CD4-positive, alpha-beta memory T cell (primary cell): ENCODE data around the gene VSIG8. TPM values are rescaled to one million over a fixed set of nuclear protein-coding genes. Genes with fewer than 3 reads are reported as not detected.

Experiments used
- CTCF ChIA-PET: fragments of 350-600 bp; sonication (Branson Sonifier 250); formaldehyde crosslinking; loops from one replicate; lab custom pipeline; 2021; ENCODE audit warnings: inconsistent platforms; ENCODE audit not compliant: partially characterized antibody; lab: Charles Lee
- POLR2A ChIA-PET: fragments of 350-600 bp; sonication (Branson Sonifier 250); formaldehyde crosslinking; loops from one replicate; lab custom pipeline; 2021; ENCODE audit not compliant: partially characterized antibody; lab: Charles Lee
- DNase-seq, 5 donors: peaks; one replicate each; pipeline versions ENCODE4 v3.0.0 to v3.0.0-alpha.2; 2020 to 2022; ENCODE audit warnings: mixed read lengths in 1 of 5
- H3K27ac ChIP-seq: one replicate; pipeline ENCODE4 v1.7.0; 2013; ENCODE audit warnings: low read depth, low read length
- H3K27me3 ChIP-seq: 2 replicates; pipeline ENCODE4 v1.7.0; 2013; ENCODE audit warnings: mild to moderate bottlenecking, low read length, moderate library complexity; ENCODE audit not compliant: insufficient read depth
- H3K36me3 ChIP-seq: 2 replicates; pipeline ENCODE4 v1.7.0; 2013; ENCODE audit warnings: mild to moderate bottlenecking, low read length, moderate library complexity; ENCODE audit not compliant: insufficient read depth
- H3K4me1 ChIP-seq: 2 replicates; pipeline ENCODE4 v1.7.0; 2013; ENCODE audit warnings: mild to moderate bottlenecking, low read length, moderate library complexity; ENCODE audit not compliant: insufficient read depth
- H3K4me3 ChIP-seq, 2 donors: one replicate each; pipeline ENCODE4 v1.7.0; 2013; ENCODE audit warnings: low read length in 2 of 2, mild to moderate bottlenecking in 1 of 2
- H3K9me3 ChIP-seq, 2 donors: one replicate each; pipeline ENCODE4 v1.7.0; 2013; ENCODE audit warnings: low read length in 2 of 2, control low read depth in 1 of 2; ENCODE audit not compliant: control insufficient read depth in 1 of 2
- H3K27ac Mint-ChIP-seq, 7 donors: one replicate each; pipeline ENCODE4 v1.8.0; 2020 to 2021; ENCODE audit warnings: mixed read lengths in 7 of 7, mild to moderate bottlenecking in 6 of 7, inconsistent platforms in 3 of 7, moderate library complexity in 3 of 7
- H3K27me3 Mint-ChIP-seq, 2 donors: one replicate each; pipeline ENCODE4 v1.8.0; 2020 to 2021; ENCODE audit warnings: mixed read lengths in 2 of 2
- H3K36me3 Mint-ChIP-seq, 2 donors: one replicate each; pipeline ENCODE4 v1.8.0; 2020 to 2021; ENCODE audit warnings: mixed read lengths in 2 of 2, inconsistent platforms in 1 of 2, mild to moderate bottlenecking in 1 of 2
- H3K4me1 Mint-ChIP-seq, 4 donors: one replicate each; pipeline ENCODE4 v1.8.0; 2020 to 2021; ENCODE audit warnings: mixed read lengths in 4 of 4, mild to moderate bottlenecking in 1 of 4
- H3K4me3 Mint-ChIP-seq, 8 donors: one replicate each; pipeline ENCODE4 v1.8.0; 2020 to 2021; ENCODE audit warnings: mixed read lengths in 8 of 8, mild to moderate bottlenecking in 7 of 8, moderate library complexity in 6 of 8, inconsistent platforms in 3 of 8
- H3K9me3 Mint-ChIP-seq, 8 donors: one replicate each; pipeline ENCODE4 v1.8.0; 2020 to 2021; ENCODE audit warnings: mixed read lengths in 8 of 8, mild to moderate bottlenecking in 5 of 8, inconsistent platforms in 3 of 8, moderate library complexity in 1 of 8
- intact Hi-C: fragments of 100-400 bp; cut with micrococcal nuclease; formaldehyde crosslinking; loops from one replicate; pipeline ENCODE4 v1.15.1; 2023
- polyA plus RNA-seq, 2 donors: library from polyadenylated mRNA; unstranded; fragments of 300-500 nt; fragmentation: Illumina TruSeq; gene quantifications; one replicate each; pipeline ENCODE4 v1.2.3, GENCODE V29; 2021
- total RNA-seq, 2 experiments: library from RNA; stranded (reverse); gene quantifications; one replicate each; pipeline ENCODE4 v1.2.3, GENCODE V29; 2021

VSIG8 gene
- total and polyA plus RNA-seq, 4 experiments from 2014 or later: not detected

- Histone ChIP-seq H3K4me3 (no peak overlapping the region), H3K4me1 (peaks cover 42% of the 10 kb centered on the region), H3K36me3 (no peaks in the 10 kb centered on the region), H3K9me3 (no peaks in the 10 kb centered on the region), H3K27ac (no peak overlapping the region), H3K27me3 (no peaks in the 10 kb centered on the region)
- no peak for DNase-seq
- ChIA-PET CTCF (interaction anchor here (1.3 kb wide), 1 partner anchor 26 kb away, joined by 3 read pairs; no protein-coding TSS in a partner anchor), POLR2A (interaction anchor here (3.4 kb wide), 1 partner anchor 25 kb away, joined by 22 read pairs; no protein-coding TSS in a partner anchor)
- Mint-ChIP-seq H3K27me3 (no peaks in the 10 kb centered on the region), H3K4me1 (peaks cover 35 to 56% (median 46%) of the 10 kb centered on the region in 4 donors), H3K36me3 (no peaks in the 10 kb centered on the region), H3K4me3 (peak overlapping the region in 3 of 8 donors; percentile 25 to 39 (median 26)), H3K9me3 (peaks cover 0 to 42% (median 19%) of the 10 kb centered on the region in 8 donors), H3K27ac (no peak overlapping the region)
- intact Hi-C loops: no loop called here
Observed at GRCh38 chr1:159828581-159829272, 33.7 kb downstream of the VSIG8 start.

GRCh38 chr1:159828176-159828575 lies 34.3 kb downstream of the VSIG8 start:
- no peaks in the 10 kb centered on the region for H3K27me3 ChIP-seq
- ChIA-PET CTCF (interaction anchor here (1.3 kb wide), 1 partner anchor 25 kb away, joined by 3 read pairs; no protein-coding TSS in a partner anchor), POLR2A (interaction anchor here (0.7 to 3.4 kb wide), 4 partner anchors 26 to 96 kb away, joined by 3 to 25 read pairs (median 14); partner anchors contain the start of gene TAGLN2)
- H3K4me1 Mint-ChIP-seq: peaks cover 35 to 56% (median 46%) of the 10 kb centered on the region in 4 donors
- peaks cover 42% of the 10 kb centered on the region for H3K4me1 ChIP-seq
- no peak overlapping the region for H3K27ac ChIP-seq
- no peaks in the 10 kb centered on the region for H3K9me3 ChIP-seq
- H3K27ac Mint-ChIP-seq: peak overlapping the region in 3 of 7 donors; percentile 31 to 35 (median 31)
- no peak overlapping the region for H3K4me3 ChIP-seq
- H3K9me3 Mint-ChIP-seq: peaks cover 0 to 42% (median 19%) of the 10 kb centered on the region in 8 donors
- no peaks in the 10 kb centered on the region for H3K36me3 ChIP-seq
- no peaks in the 10 kb centered on the region for H3K36me3 Mint-ChIP-seq
- peak overlapping the region in 3 of 8 donors; percentile 34 to 74 (median 64) for H3K4me3 Mint-ChIP-seq
- no peaks in the 10 kb centered on the region for H3K27me3 Mint-ChIP-seq
- intact Hi-C loops: no loop called here
- no peak for DNase-seq

GRCh38 chr1:159827549-159827948 lies 34.9 kb downstream of the VSIG8 start:
- no peaks in the 10 kb centered on the region for H3K36me3 ChIP-seq
- peaks cover 42% of the 10 kb centered on the region for H3K4me1 ChIP-seq
- H3K27me3 ChIP-seq: no peaks in the 10 kb centered on the region
- H3K4me3 Mint-ChIP-seq: peak overlapping the region in 6 of 8 donors; percentile 54 to 74 (median 66)
- H3K4me1 Mint-ChIP-seq: peaks cover 35 to 56% (median 46%) of the 10 kb centered on the region in 4 donors
- no peaks in the 10 kb centered on the region for H3K9me3 ChIP-seq
- H3K27ac ChIP-seq: no peak overlapping the region
- peaks cover 0 to 42% (median 19%) of the 10 kb centered on the region in 8 donors for H3K9me3 Mint-ChIP-seq
- no peaks in the 10 kb centered on the region for H3K27me3 Mint-ChIP-seq
- ChIA-PET POLR2A (interaction anchor here (0.6 to 3.4 kb wide), 10 partner anchors 26 to 97 kb away, joined by 3 to 25 read pairs (median 4); partner anchors contain the start of gene TAGLN2), CTCF (interaction anchor here (1.3 to 1.7 kb wide), 3 partner anchors 24 to 28 kb away, joined by 3 to 7 read pairs (median 5); no protein-coding TSS in a partner anchor)
- H3K36me3 Mint-ChIP-seq: no peaks in the 10 kb centered on the region
- H3K27ac Mint-ChIP-seq: peak overlapping the region in 5 of 7 donors; percentile 12 to 68 (median 54)
- intact Hi-C loops: no loop called here
- H3K4me3 ChIP-seq: peak overlapping the region in 1 of 2 donors; percentile 13
- peak in 4 of 5 donors; percentile 39 to 52 (median 46) for DNase-seq

- H3K27ac Mint-ChIP-seq: peak overlapping the region in 5 of 7 donors; percentile 54 to 85 (median 62)
- H3K27ac ChIP-seq: no peak overlapping the region
- peak overlapping the region in 7 of 8 donors; percentile 2 to 74 (median 64) for H3K4me3 Mint-ChIP-seq
- H3K4me1 Mint-ChIP-seq: peaks cover 35 to 56% (median 47%) of the 10 kb centered on the region in 4 donors
- H3K36me3 Mint-ChIP-seq: no peaks in the 10 kb centered on the region
- intact Hi-C loops: no loop called here
- ChIA-PET POLR2A (interaction anchor here (0.6 to 3.4 kb wide), 9 partner anchors 26 to 97 kb away, joined by 3 to 25 read pairs (median 4); partner anchors contain the start of gene TAGLN2), CTCF (interaction anchor here (1.1 to 1.7 kb wide), 4 partner anchors 14 to 27 kb away, joined by 3 to 7 read pairs (median 4); no protein-coding TSS in a partner anchor)
- no peaks in the 10 kb centered on the region for H3K27me3 ChIP-seq
- H3K36me3 ChIP-seq: no peaks in the 10 kb centered on the region
- no peaks in the 10 kb centered on the region for H3K9me3 ChIP-seq
- peaks cover 0 to 42% (median 19%) of the 10 kb centered on the region in 8 donors for H3K9me3 Mint-ChIP-seq
- peaks cover 42% of the 10 kb centered on the region for H3K4me1 ChIP-seq
- DNase-seq: no peak
- no peaks in the 10 kb centered on the region for H3K27me3 Mint-ChIP-seq
- H3K4me3 ChIP-seq: peak overlapping the region in 1 of 2 donors; percentile 13
Observed at GRCh38 chr1:159827102-159827490, 35.4 kb downstream of the VSIG8 start.

GRCh38 chr1:159826441-159827101 lies 35.9 kb downstream of the VSIG8 start, which contains the start of gene SLAMF8:
Gene SLAMF8 (plus strand): TSS chr1:159826873. CDS start chr1:159826899, 26 bp downstream.
- intact Hi-C loops: no loop called here
- Mint-ChIP-seq H3K4me1 (peaks cover 35 to 56% (median 48%) of the 10 kb centered on the region in 4 donors), H3K27ac (peak within 1 kb of the TSS in 6 of 7 donors; percentile 54 to 85 (median 74)), H3K36me3 (no peaks in the 10 kb centered on the region), H3K27me3 (no peaks in the 10 kb centered on the region), H3K9me3 (peaks cover 0 to 42% (median 19%) of the 10 kb centered on the region in 8 donors), H3K4me3 (peak within 1 kb of the TSS in 7 of 8 donors; percentile 54 to 74 (median 64))
- ChIA-PET CTCF (interaction anchor here (1.1 to 1.7 kb wide), 3 partner anchors 13 to 27 kb away, joined by 3 to 7 read pairs (median 5); no protein-coding TSS in a partner anchor), POLR2A (interaction anchor here (0.6 to 3.4 kb wide), 7 partner anchors 25 to 98 kb away, joined by 3 to 25 read pairs (median 7); partner anchors contain the start of gene TAGLN2)
- peak; percentile 38 to 53 (median 42) for DNase-seq
- H3K27me3 ChIP-seq: no peaks in the 10 kb centered on the region
- H3K9me3 ChIP-seq: no peaks in the 10 kb centered on the region
- peak within 1 kb of the TSS in 1 of 2 donors; percentile 13 for H3K4me3 ChIP-seq
- H3K4me1 ChIP-seq: peaks cover 42% of the 10 kb centered on the region
- no peaks in the 10 kb centered on the region for H3K36me3 ChIP-seq
- H3K27ac ChIP-seq: no peak within 1 kb of the TSS

GRCh38 chr1:159825564-159825963 lies 36.9 kb downstream of the VSIG8 start:
- H3K4me3 Mint-ChIP-seq: peak overlapping the region in 7 of 8 donors; percentile 26 to 74 (median 58)
- no peaks in the 10 kb centered on the region for H3K36me3 ChIP-seq
- H3K4me1 Mint-ChIP-seq: peaks cover 35 to 56% (median 48%) of the 10 kb centered on the region in 4 donors
- peaks cover 42% of the 10 kb centered on the region for H3K4me1 ChIP-seq
- peaks cover 0 to 42% (median 19%) of the 10 kb centered on the region in 8 donors for H3K9me3 Mint-ChIP-seq
- no peak overlapping the region for H3K27ac ChIP-seq
- H3K36me3 Mint-ChIP-seq: no peaks in the 10 kb centered on the region
- no peaks in the 10 kb centered on the region for H3K27me3 ChIP-seq
- POLR2A ChIA-PET: interaction anchor here (2.2 to 3.4 kb wide), 2 partner anchors 27 to 28 kb away, joined by 7 to 22 read pairs; no protein-coding TSS in a partner anchor
- H3K27ac Mint-ChIP-seq: peak overlapping the region in 1 of 7 donors; percentile 37
- H3K4me3 ChIP-seq: no peak overlapping the region
- CTCF ChIA-PET: no interaction called here
- no peak for DNase-seq
- H3K27me3 Mint-ChIP-seq: no peaks in the 10 kb centered on the region
- intact Hi-C loops: no loop called here
- no peaks in the 10 kb centered on the region for H3K9me3 ChIP-seq
